ENCODE results near the gene MYEF2.

MYEF2 gene

GRCh38 chr15:48084759-48085590, 93.1 kb downstream of the MYEF2 start:
- no peaks in the 10 kb centered on the region for H3K36me3 Mint-ChIP-seq
- H3K27me3 Mint-ChIP-seq: peaks cover 6% of the 10 kb centered on the region
- no peaks in the 10 kb centered on the region for H3K4me1 Mint-ChIP-seq
- H3K27ac Mint-ChIP-seq: no peak overlapping the region
- H3K9me3 Mint-ChIP-seq: no peaks in the 10 kb centered on the region
- H3K4me3 Mint-ChIP-seq: no peak overlapping the region

Measured in activated naive CD4-positive, alpha-beta T cell treated with anti-CD3 and anti-CD28 coated beads, Interleukin-2, amount 50 U/mL, for 24 hours (primary cell).